ENCODE measurements around the gene AGXT.

The AGXT gene

DNA sequence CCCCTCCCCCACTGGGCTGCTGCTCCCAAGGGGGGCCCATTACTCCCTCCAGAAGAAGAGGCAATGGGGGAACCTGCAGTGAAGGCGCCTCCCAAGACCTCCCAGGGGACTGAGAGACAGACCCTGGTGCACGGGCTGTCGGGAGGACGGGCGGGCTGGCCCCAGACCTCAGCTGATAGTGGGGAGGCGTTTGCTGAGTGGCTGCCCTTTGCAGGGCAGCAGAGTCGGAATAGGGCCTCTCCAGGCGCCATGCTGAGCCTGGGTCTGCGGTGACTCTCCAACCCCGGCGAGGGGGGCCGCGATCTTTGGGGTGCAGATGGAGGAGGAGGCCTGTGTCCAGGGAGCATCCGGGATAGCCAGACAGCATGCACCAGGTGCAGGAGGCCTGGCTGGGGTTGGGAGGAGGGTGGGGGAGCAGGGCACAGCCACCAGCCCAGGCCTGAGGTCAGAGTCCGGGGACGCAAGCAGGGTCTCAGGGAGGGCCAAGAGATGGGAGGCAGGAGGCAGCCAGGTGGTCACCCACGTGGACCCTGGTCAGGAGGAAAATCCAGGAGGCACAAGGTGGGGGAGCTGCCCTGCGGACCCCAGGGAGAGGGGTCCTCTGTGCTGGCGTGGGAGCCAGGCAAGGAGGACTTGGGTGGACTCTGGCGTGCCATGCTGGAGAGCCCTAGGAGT lies 48.5 kb downstream of the AGXT start:
- DNase-seq = no peak

DNA sequence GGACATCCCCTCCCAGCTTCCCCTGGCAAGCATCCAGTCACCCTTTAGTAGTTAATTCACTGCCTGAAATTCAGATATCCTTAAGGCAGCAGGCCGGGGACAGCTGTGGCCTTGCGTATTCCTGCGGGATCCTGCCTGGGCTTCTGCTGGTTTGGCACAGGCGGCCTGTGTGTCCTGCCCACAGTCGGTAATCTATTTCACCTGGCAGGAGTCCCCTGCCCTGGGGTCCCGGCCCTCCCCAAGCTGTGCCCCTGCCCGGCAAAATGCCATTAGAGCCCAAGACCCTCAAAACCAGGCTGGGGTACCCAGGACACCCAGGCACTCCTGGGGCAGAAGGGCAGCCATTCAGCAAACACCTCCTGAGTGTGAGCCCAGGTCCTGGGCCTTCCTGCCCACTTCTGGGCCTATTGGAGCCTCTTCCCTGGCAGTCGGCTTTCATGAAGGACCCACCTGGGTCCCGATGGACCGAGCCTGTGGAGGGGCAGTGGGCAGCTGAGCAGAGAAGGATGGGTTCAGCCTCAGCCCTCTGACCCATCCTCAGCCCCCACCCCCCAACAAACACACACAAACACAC lies 49.1 kb downstream of the AGXT start:
- no peak for DNase-seq

DNA sequence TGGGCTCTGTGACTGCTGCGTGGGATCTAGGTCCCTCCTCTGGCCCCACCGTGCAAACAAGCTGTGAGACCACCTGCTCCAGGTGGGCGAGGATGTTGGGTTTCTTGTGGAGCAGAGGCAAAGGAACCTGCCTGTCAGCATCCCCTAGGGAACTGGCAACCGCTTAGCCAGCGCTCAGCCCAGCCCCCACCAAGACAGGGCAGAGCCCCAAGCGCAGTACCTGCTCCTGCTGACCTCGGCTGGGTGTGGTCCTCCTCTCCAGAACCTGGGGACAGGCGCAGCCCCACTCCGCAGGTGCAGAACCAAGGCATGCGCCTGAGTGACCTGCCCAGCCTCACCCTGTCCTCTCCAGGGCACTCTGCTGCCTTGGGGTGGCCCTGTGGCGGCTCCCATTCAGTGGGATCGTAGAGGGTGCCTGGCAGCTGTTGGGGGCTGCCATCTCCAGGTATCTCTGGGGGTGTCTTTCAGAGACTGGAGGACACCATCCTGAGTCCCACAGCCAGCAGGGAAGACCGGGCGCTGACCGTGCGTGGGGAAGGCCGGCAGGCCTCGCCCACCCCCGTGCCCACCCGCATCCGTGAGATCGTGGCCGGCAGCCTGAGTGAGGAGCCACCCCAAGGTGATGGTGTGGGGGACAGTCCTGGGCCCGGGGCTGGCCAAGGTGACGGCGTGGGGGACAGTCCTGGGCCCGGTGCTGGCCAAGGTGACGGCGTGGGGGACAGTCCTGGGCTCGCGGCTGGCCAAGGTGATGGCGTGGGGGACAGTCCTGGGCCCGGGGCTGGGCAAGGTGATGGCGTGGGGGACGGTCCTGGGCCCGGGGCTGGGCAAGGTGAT lies 49.9 kb downstream of the AGXT start:
- peak in 1 of 2 experiments; percentile 44 for DNase-seq

DNA sequence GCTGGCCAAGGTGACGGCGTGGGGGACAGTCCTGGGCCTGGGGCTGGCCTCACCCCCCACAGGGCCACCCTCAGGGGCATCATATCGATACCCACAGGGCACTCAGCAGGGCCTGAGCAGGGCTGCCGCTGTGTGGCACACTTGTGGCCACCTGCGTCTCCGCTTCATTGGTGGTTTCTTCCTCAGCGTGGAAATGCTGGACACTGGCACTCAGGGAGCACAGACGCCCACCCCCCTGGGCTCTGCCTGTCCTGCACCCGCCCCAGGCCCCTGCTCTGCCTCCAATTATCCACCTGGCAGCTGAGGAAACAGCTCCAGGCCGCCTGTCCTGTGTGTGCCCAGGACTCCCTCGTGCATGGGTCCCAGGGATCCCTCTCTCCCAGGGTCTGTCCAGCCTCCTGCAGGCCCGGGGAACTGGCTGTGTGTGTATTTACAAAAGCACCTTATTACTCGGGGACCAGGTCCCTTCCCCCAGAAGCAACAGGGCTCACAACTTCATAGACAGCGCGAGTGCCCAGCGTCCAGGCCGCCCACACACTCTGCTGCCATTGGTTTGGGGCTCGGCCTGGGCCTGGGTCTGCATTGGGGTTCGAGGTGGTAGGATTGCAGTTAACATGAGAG lies 50.6 kb downstream of the AGXT start:
- no peak for DNase-seq

DNA sequence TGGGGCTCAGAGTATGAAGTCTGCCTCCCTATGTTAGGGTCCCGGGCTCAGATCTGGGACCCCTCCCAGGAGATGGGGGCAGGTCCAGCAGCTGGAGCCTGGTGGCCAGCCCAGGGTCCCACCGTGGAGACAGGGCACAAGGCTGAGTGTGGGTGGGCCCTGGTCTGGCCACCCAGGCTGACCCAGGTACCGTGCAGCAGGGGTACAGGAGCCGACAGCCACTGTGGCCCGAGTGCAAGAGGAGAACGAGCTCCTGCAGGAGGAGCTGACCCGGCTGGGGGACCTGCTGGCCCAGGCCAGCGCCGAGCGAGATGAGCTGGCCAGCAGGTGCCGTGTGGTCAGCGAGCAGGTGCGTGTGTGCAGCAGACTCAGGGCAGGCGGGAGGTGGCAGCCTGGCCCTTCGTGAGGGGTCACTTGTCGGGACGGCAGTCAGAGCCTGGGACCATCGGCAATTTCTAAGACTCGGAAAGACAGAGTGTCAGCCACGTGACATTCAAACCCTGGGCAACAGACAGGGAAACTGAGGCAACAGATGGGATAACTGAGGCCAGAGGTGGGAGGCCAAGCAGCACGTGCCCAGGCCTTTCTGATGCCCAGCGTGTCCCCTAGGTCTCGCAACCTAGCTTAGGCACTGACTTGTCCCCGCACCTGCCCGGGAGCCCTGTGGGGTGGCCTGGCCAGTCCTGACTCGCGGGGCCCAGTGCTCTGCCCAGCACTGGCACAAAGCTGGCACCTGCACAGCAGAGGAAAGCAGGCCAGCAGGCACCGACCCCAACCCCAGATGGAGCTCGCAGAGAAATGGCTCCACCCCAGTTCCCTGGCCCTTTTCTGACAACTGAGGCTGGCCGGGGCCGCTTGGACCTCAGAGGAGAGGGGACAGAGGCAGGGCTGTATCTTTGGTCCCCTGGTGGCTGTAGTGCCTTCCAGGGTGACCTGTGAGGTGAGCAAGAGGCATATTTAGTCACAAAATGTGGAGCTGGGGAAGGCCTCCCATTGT lies 51.5 kb downstream of the AGXT start:
- no peak for DNase-seq

DNA sequence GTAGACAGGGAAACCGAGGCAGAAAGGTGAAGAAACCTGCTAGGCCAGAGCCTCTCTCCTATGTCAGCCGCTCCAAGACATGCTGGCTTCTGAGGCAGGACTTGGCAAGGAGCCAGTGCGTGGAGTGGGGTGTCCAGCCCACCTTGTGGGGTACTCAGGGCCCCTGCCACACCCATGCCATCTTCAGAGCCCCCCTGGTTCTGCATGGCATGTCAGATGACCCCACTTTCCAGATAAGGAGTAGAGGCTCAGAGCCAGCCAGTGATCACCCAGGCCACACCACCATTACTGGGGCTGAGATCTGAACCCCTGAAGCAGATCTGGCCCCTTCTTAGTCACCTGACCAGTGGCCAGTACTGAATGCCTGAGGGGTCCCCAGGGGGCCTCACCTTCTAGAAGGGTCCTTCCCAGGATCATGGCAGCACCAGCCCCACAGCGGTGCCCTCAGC lies 52.2 kb downstream of the AGXT start:
- DNase-seq = no peak

DNA sequence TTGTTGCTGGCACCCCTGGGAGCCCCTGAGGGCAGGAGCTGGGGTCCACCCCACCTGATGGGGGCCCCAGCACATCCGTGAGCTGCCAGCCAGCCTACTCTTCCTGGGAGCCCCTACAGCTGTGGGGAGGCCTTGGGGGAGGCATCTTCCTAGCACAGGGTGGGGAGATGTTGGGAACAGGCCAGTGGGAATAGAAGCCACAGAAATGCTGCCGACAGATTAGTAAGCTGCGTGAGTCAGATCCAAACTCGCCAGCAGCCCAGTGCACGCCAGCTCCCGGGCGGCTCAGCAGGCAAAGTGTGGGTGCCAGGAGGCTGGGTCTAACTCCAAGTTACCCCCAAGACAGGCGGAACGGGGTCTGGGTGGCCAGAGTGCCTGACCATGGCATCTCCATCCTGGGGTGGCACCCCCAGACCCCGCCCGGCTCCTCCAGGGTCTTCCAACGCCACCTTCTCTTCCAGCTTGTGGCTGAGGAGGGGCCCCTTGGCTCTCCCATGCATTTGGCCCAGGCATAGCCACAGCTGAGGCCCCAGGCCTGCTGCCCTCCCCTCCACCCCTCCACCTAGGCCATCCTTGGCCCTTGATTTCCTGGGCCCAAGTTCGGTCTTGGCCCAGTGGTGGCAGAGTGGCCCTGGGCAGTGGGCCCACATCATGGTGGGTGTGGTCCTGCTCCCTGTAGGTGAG lies 52.8 kb downstream of the AGXT start:
- DNase-seq = no peak

DNA sequence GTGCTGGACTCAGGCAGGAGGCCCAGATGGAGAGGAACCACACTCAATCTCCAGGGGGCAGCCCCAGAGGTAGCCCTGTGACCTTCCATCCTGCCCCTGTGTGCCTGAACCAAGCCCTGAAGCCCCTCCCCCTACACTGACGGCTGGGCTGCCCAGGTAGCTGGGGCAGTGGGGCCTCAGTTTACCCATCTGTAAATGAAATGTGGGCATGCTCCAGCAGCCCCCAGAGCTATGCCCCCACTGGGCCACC lies 53.3 kb downstream of the AGXT start:
- no peak for DNase-seq

DNA sequence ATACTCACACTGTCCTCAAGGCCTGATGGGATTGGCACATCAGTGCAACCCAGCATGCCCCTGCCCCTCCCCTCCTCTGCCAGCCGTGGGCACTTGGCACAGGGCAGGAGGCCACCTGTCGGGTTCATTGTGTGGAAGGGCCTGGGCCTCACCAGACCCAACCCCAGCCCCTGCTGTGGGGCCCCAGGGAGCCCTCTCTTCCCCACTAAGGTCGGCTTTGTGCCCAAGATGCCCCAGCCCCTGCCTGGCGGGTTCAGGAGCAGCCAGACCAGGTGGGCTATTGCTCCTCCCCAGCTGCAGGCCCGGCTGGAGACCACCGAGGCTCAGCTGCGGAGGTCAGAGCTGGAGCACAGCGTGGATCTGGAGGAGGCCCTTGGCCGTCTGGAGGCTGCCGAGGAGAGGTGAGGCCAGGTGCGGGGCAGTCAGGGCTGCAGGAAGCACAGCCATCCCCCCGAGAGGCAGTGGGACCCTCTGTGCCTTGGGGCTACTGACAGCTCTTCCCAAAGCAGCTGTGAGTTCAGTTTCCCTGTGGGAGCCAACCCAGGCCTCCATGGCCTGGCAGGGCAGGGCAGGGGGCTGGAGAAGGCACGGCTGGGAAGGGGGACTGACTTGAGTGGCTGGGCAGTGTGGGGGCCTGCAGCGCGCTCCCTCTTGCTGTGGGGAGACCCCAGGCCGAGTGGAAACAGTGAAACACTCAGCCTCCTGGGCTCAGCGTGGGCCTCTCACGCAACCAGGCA lies 53.8 kb downstream of the AGXT start:
- DNase-seq = no peak

DNA sequence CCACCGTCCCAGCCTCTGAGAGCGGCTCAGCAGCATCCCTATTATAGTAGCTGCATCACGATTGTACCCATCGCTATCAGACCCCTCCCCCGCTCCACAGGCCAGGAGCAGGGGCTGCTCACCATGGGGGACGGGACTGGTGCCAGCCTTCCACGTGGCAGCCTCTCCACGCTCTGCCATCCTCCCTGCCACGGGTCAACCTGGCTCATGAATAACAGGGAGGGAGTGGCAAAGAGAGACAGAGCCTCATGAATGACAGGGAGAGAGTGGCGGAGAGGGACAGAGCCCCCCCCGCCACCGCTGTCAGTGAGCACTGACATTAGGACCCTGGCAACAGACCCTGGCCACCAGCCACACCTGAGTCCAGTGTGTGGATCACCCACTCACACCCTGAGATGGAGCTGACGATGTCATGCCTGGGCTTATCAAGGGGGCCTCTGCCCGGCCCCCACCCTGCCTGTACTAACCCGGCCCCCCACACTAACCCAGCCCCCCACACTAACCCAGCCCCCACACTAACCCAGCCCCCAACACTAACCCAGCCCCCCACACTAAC lies 54.4 kb downstream of the AGXT start:
- DNase-seq = no peak

DNA sequence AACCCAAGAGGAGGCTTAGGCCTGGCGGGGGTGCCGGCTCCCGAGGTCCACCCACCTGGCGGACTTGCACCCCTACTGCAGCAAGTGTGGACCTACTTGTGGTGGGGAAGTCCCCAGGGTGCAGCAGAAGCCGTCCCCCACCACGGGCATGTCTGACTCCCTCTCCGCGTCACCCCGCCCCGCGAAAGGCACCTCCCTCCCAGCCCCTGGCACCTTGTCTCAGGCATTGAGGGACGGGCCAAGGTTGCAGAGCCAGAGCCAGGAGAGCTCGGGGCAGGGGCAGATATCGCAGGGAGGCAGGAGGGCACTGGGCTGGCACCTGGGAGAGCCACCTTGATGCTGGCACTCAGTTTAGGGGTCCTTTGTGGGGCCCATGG lies 56.6 kb downstream of the AGXT start:
- DNase-seq = peak in 1 of 2 experiments; percentile 22

DNA sequence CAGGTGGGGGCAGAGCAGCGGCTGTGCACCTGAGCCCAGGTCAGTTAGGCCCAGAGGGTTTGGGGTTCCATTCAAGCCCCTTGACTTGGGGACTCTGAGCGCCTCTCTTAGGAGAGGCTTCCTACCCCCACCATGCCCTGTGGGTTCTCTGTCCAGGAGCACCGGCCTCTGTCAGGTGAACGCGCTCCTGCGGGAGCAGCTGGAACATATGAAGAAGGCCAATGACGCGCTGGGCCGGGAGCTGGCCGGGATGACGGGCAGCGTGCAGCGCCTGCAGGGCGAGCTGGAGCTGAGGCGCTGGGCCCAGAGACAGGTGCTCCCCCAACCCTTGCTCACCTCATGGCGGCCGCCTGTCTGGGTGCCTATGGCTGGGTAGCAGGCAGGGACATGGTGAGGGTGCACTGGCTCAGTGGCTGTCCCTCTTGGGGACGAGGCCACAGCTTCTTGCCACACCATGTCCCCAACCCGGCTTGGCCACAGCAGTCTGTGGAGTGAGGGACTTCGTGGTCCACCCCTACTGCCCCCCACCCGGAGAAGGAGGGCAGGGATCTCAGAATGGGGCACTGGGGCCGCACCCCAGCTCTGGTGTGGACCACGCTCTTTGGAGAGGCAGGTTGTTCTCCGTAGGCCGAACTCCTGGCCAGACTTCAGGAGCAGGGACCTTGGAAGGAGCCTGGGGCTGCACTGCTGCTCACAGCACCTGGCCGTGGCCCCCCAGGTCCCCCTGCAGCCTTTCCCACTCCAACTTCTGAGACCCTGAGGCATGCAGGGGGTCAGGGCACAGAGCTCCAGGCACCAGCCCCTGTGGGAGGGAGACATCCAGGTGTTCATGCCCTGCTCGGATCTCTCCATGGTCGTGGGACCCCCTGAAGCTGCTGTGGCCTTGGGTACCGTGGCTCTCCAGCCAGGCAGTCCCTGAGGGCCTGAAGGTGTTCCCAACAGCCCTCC lies 57.2 kb downstream of the AGXT start:
- peak in 1 of 2 experiments; percentile 55 for DNase-seq

DNA sequence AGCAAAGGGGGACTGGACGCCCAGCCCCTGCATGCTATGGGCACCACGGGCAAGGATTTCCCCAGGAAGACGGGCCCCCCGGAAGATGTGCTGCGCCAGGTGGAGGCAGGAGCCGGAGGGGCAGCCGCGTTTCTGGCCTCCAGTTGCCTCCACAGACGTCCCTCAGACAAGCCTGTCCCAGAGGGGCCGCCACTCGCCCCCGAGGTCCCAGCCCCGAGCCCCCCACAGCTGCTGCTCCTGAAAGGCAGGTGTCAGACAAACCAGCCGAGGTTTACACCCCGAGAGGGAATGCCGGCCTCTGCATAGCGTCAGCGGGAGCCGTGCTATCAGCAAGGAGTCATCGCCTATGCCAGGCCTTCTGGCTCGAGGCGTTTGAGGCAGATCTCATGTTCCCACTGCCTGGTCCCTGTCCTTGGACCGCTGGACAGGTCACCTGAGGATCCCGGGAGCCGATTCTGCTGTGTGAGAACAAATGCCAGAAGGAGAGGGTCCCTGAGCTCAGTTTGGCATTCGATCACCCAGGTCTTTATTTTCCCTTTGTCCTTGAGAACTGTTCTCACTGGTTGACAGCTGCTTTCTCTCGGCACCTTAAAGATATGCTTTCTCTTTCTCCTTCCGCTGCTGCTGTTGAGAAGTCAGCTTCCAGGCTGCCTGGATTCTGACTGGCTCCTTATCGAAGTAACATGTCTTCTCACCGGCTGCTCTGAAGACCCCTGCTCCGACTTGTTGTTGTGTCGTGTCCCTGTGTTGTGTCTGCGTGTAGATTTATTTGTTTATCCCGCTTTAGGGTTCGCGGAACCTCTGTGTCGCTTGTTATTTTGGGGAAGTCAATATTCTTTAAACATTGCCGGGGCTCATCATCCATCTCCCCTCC lies 58.1 kb downstream of the AGXT start:
- DNase-seq = no peak

DNA sequence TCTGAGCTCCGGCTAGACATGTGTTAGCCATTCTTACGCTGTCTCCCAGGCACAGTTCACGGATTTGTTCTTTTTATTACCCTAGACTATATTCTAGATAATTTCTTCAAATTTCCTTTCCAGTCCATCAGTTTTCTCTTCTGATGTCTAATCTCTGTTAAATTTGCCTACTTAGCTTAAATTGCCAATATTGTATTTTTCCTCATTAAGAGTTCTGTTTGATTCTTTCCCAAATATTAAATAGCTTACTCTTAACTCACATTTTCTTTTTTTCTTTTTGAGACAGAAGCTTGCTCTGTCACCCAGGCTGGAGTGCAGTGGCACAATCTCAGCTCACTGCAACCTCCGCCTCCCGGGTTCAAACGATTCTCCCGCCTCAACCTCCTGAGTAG lies 58.8 kb downstream of the AGXT start:
- DNase-seq = no peak

DNA sequence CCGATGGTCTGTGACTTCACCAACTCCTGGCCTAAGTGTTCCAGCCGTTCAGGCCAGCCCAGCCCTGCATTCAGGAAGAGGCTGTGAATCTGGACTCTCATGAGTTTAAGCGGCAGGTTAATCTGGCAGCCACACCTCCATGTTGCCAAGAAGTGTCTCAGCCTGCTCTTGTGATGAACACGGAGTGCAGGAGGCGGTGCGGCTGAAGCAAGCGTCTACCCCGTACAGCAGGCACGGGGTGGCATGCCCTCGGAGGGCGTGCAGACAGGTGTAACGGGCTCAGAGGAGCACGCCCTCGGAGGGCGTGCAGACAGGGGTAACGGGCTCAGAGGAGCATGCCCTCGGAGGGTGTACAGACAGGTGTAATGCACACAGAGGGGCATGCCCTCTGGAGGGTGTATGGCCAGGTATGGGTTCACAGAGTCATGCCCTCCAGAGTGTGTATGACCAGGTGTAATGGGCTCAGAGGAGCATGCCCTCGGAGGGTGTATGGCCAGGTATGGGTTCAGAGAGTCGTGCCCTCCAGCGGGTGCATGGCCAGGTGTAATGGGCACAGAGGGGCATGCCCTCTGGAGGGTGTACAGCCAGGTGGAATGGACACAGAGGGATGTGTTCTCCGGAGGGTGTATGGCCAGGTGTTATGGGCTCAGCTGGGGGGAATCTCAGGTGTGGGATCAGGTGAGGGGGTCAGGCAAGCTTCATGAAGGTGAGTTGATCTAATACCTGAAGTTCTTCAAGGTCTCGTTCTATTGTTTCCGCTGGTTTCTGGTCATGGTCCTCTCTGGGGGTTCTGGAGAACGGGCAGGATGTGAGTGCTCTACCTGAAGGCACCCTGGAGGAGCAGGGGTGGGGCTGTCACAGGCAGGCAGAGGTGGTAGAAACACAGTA lies 60.1 kb downstream of the AGXT start:
- DNase-seq = no peak

DNA sequence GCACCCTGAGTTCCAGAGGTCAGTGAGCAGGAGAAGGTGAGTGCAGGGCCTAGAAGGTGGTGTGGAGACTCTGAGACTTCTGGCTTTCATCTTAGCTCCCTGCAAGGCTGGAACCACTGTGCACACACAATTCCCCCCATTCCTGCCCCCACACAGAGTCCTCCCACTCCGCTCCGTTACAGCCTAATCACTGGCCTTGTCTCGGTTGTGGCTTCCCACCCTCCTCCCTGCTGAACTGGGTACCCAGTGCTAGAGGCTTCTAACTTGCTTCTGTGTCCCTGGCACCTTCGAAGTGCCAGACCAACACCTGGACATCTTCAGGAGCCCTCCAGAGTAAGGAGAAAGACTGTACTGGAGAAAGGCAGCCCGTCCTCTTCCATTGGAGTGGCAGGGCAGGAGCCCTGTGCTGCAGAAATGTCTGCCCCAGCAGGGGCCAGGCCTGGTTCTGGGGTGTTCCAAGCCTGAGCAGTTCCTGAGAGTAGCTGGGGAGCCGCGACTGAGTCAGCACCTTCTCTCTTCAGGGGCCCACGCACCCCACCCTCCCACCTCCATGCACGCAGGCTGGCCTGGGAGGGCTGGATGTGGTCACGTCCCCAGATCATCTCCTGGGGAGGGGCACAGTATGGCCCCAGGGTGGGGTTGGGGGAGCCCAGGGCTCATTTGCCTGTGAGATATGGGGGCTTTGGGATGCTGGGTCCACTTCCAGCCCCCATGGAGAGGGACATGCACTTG lies 60.9 kb downstream of the AGXT start:
- DNase-seq = no peak
